Measurements from ENCODE around the gene LGALS9. TPM values are rescaled to one million over a fixed set of nuclear protein-coding genes. Genes with fewer than 3 reads are reported as not detected.
A peak's percentile ranks its signal among the peaks of the same experiment; 100 is the strongest.

Gene LGALS9
- total RNA-seq, 2 experiments from 2014 or later, result 38.3 to 39.8 TPM

GRCh38 chr17:27601975-27602302, 29.0 kb upstream of the LGALS9 start:
- Histone ChIP-seq H3K36me3 (ENCODE audit: insufficient read depth, low read length) (peaks cover 21% of the 10 kb centered on the region), H3K4me3 (ENCODE audit: low read length) (no peak overlapping the region), H3K27ac (ENCODE audit: low read depth in 1 of 2, low read length in 2 of 2) (no peak overlapping the region), H3K4me1 (ENCODE audit: insufficient read depth, low read length) (peaks cover 6% of the 10 kb centered on the region), H3K27me3 (ENCODE audit: control insufficient read depth in 1 of 2, insufficient read depth in 2 of 2, low read length in 2 of 2) (no peaks in the 10 kb centered on the region), H3K9me3 (ENCODE audit: control insufficient read depth in 1 of 2, insufficient read depth in 1 of 2, low read length in 2 of 2) (no peaks in the 10 kb centered on the region)
- ChIA-PET POLR2A (no interaction called here), CTCF (interaction anchor here (1.1 to 3.8 kb wide), 8 partner anchors 9 to 365 kb away, joined by 3 to 31 read pairs (median 5); partner anchors contain the start of gene KSR1)
- ATAC-seq (ENCODE audit: poor library complexity) (no peak), DNase-seq (no peak)
- Mint-ChIP-seq H3K36me3 (ENCODE audit: low read depth) (peaks cover 12% of the 10 kb centered on the region), H3K27ac (no peak overlapping the region), H3K4me3 (no peak overlapping the region), H3K9me3 (no peaks in the 10 kb centered on the region), H3K27me3 (no peaks in the 10 kb centered on the region), H3K4me1 (ENCODE audit: low read depth) (peaks cover 4% of the 10 kb centered on the region)
- TF ChIP-seq, protein P1, sequence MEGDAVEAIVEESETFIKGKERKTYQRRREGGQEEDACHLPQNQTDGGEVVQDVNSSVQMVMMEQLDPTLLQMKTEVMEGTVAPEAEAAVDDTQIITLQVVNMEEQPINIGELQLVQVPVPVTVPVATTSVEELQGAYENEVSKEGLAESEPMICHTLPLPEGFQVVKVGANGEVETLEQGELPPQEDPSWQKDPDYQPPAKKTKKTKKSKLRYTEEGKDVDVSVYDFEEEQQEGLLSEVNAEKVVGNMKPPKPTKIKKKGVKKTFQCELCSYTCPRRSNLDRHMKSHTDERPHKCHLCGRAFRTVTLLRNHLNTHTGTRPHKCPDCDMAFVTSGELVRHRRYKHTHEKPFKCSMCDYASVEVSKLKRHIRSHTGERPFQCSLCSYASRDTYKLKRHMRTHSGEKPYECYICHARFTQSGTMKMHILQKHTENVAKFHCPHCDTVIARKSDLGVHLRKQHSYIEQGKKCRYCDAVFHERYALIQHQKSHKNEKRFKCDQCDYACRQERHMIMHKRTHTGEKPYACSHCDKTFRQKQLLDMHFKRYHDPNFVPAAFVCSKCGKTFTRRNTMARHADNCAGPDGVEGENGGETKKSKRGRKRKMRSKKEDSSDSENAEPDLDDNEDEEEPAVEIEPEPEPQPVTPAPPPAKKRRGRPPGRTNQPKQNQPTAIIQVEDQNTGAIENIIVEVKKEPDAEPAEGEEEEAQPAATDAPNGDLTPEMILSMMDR (IDR thresholded peaks at IDR 0.05), result no peak
- intact Hi-C loops (cut with DNase I, micrococcal nuclease), result loop anchor here (1.0 to 2.0 kb wide), 6 partner anchors 49 to 366 kb away; partner anchors contain the start of gene KSR1 (in 1 of the 2)

DNA sequence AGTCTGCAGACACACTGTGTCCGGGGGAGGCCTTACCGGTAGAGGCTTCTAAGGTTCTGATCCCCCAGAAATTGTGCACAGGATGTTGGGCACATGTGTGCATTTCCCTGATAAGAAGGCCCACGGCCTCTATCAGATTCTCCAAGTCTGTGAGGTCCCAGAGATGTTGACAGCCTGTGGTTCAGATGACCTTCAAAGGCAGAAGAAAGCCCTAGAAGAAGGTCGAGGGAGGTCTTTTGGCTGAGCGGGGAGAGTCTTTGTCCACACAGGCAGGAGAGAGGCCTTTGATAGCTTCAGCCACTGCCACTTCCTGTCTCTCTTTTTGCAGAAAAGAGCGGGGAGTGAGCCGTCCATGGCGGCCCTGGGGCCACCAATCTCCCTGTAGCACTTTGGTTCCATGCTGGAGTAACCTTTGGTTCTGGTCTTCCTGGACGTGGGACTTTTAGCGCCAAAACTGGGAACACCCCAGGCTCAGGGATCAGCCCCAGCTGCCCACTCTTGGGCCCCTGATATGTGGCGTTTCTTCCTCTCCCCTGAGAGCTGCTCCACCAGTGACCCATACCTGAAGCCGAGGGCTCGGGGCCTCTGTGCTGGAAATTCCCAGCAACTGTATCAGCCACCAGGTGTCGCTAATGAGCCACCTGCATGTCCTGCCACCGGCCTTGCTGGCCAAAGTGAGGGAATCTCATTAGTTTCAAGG, 28.1 kb upstream of the LGALS9 start:
- ChIA-PET POLR2A (no interaction called here), CTCF (interaction anchor here (0.8 to 3.8 kb wide), 7 partner anchors 8 to 366 kb away, joined by 3 to 31 read pairs (median 6); partner anchors contain the start of gene KSR1)
- TF ChIP-seq, protein P1 (IDR thresholded peaks at IDR 0.05), result peak; percentile 97
- Histone ChIP-seq H3K27ac (ENCODE audit: low read depth in 1 of 2, low read length in 2 of 2) (no peak overlapping the region), H3K27me3 (ENCODE audit: control insufficient read depth in 1 of 2, insufficient read depth in 2 of 2, low read length in 2 of 2) (no peaks in the 10 kb centered on the region), H3K4me3 (ENCODE audit: low read length) (no peak overlapping the region), H3K4me1 (ENCODE audit: insufficient read depth, low read length) (peaks cover 6% of the 10 kb centered on the region), H3K36me3 (ENCODE audit: insufficient read depth, low read length) (peaks cover 26% of the 10 kb centered on the region), H3K9me3 (ENCODE audit: control insufficient read depth in 1 of 2, insufficient read depth in 1 of 2, low read length in 2 of 2) (no peaks in the 10 kb centered on the region)
- no peak overlapping the region for H3K27ac Mint-ChIP-seq
- no peaks in the 10 kb centered on the region for H3K9me3 Mint-ChIP-seq
- ATAC-seq (ENCODE audit: poor library complexity) (peak; percentile 51), DNase-seq (peak; percentile 49 to 86 (median 68))
- no peak overlapping the region for H3K4me3 Mint-ChIP-seq
- H3K36me3 Mint-ChIP-seq (ENCODE audit: low read depth), result peaks cover 12% of the 10 kb centered on the region
- H3K4me1 Mint-ChIP-seq (ENCODE audit: low read depth), result peaks cover 4% of the 10 kb centered on the region
- intact Hi-C loops (cut with DNase I, micrococcal nuclease), result loop anchor here (1.0 to 2.0 kb wide), 2 partner anchors 48 to 358 kb away; no protein-coding TSS in a partner anchor
- H3K27me3 Mint-ChIP-seq, result no peaks in the 10 kb centered on the region

GRCh38 chr17:27603421-27603770, 27.6 kb upstream of the LGALS9 start:
- Mint-ChIP-seq H3K4me3 (no peak overlapping the region), H3K9me3 (no peaks in the 10 kb centered on the region), H3K4me1 (ENCODE audit: low read depth) (peaks cover 4% of the 10 kb centered on the region), H3K27me3 (no peaks in the 10 kb centered on the region), H3K36me3 (ENCODE audit: low read depth) (peaks cover 18% of the 10 kb centered on the region), H3K27ac (no peak overlapping the region)
- TF ChIP-seq, protein P1 (IDR thresholded peaks at IDR 0.05), result peak; percentile 65
- H3K27me3 ChIP-seq (ENCODE audit: control insufficient read depth in 1 of 2, insufficient read depth in 2 of 2, low read length in 2 of 2), result no peaks in the 10 kb centered on the region
- H3K4me1 ChIP-seq (ENCODE audit: insufficient read depth, low read length), result peaks cover 6% of the 10 kb centered on the region
- no peaks in the 10 kb centered on the region for H3K9me3 ChIP-seq (ENCODE audit: control insufficient read depth in 1 of 2, insufficient read depth in 1 of 2, low read length in 2 of 2)
- H3K4me3 ChIP-seq (ENCODE audit: low read length), result no peak overlapping the region
- intact Hi-C loops (cut with DNase I, micrococcal nuclease), result loop anchor here (1.0 to 2.0 kb wide), 2 partner anchors 48 to 359 kb away; no protein-coding TSS in a partner anchor
- no peak overlapping the region for H3K27ac ChIP-seq (ENCODE audit: low read depth in 1 of 2, low read length in 2 of 2)
- DNase-seq (no peak), ATAC-seq (ENCODE audit: poor library complexity) (no peak)
- H3K36me3 ChIP-seq (ENCODE audit: insufficient read depth, low read length), result peaks cover 30% of the 10 kb centered on the region
- CTCF ChIA-PET, result interaction anchor here (0.7 to 2.0 kb wide), 5 partner anchors 63 to 366 kb away, joined by 3 to 15 read pairs (median 3); no protein-coding TSS in a partner anchor
- POLR2A ChIA-PET, result no interaction called here

All from CD4-positive, alpha-beta T cell (primary cell).